H1 (cell line): Measurements from ENCODE around the gene GID4. TPM values are rescaled to one million over a fixed set of nuclear protein-coding genes. Genes with fewer than 3 reads are reported as not detected.

Experiments
- CTCF ChIA-PET: fragments of 300-600 bp; sonication (Branson Sonifier 250); formaldehyde crosslinking; loops from one replicate; lab custom pipeline; 2021; ENCODE audit not compliant: partially characterized antibody; lab: Charles Lee
- POLR2A ChIA-PET: fragments of 300-600 bp; sonication (Branson Sonifier 250); formaldehyde crosslinking; loops from one replicate; lab custom pipeline; 2021; ENCODE audit warnings: inconsistent platforms; ENCODE audit not compliant: partially characterized antibody; lab: Charles Lee
- DNase-seq, 2 experiments: peaks; one replicate each; pipeline versions ENCODE4 v3.0.0 to v3.0.0-alpha.2; 2010 to 2022; ENCODE audit warnings: low spot score in 2 of 2, low read depth in 1 of 2, mixed read lengths in 1 of 2
- FAIRE-seq: peaks from 2 replicates; lab custom pipeline; 2011; peaks lifted over from hg19 to GRCh38; lab: Jason Lieb, UNC
- H2AFZ ChIP-seq: 2 replicates; pipeline ENCODE4 v1.8.1; 2012; ENCODE audit warnings: low read length, inconsistent platforms
- H2AK5ac ChIP-seq: 2 replicates; pipeline ENCODE4 v1.6.1; 2013; ENCODE audit warnings: low read depth, low read length
- H2BK120ac ChIP-seq: replicated peaks from 2 replicates; pipeline ENCODE3; 2013; ENCODE audit warnings: low read depth, low read length, inconsistent platforms
- H2BK12ac ChIP-seq: 2 replicates; pipeline ENCODE4 v1.6.1; 2013; ENCODE audit warnings: low read depth, low read length
- H2BK15ac ChIP-seq: 2 replicates; pipeline ENCODE4 v1.6.1; 2013; ENCODE audit warnings: low read length
- H2BK20ac ChIP-seq: 2 replicates; pipeline ENCODE4 v1.6.1; 2013; ENCODE audit warnings: low read length
- H2BK5ac ChIP-seq: 2 replicates; pipeline ENCODE4 v1.6.1; 2013; ENCODE audit warnings: low read depth, low read length
- H3K14ac ChIP-seq: 2 replicates; pipeline ENCODE4 v1.6.1; 2013; ENCODE audit warnings: inconsistent platforms; ENCODE audit not compliant: insufficient read length
- H3K18ac ChIP-seq: 2 replicates; pipeline ENCODE4 v1.6.1; 2013; ENCODE audit warnings: low read length; ENCODE audit errors: extremely low read depth
- H3K23ac ChIP-seq: 2 replicates; pipeline ENCODE4 v1.6.1; 2013; ENCODE audit warnings: inconsistent platforms; ENCODE audit not compliant: insufficient read length
- H3K23me2 ChIP-seq: 2 replicates; pipeline ENCODE4 v1.6.1; 2013; ENCODE audit warnings: low read depth, low read length
- H3K27ac ChIP-seq: 2 replicates; pipeline ENCODE4 v1.6.1; 2011; ENCODE audit warnings: low read depth, low read length, inconsistent platforms
- H3K27me3 ChIP-seq, 4 experiments: replicated peaks in 1 of 4; 1 replicate in 1 of 4; 2 replicates in 3 of 4; pipeline versions ENCODE4 v1.6.1 to v1.8.1; 2011 to 2013; ENCODE audit warnings: low read length in 3 of 4, mild to moderate bottlenecking in 3 of 4, inconsistent platforms in 2 of 4, mixed read lengths in 2 of 4, moderate library complexity in 1 of 4; ENCODE audit not compliant: control insufficient read depth in 3 of 4, insufficient read depth in 3 of 4; ENCODE audit errors: extremely low read depth in 1 of 4
- H3K36me3 ChIP-seq, 4 experiments: 2 replicates each; pipeline versions ENCODE4 v1.6.1 to v1.8.1; 2011 to 2013; ENCODE audit warnings: mild to moderate bottlenecking in 4 of 4, low read length in 3 of 4, moderate library complexity in 2 of 4, control low read depth in 1 of 4, inconsistent platforms in 1 of 4; ENCODE audit not compliant: insufficient read depth in 4 of 4, control insufficient read depth in 2 of 4
- H3K4ac ChIP-seq: replicated peaks from 2 replicates; pipeline ENCODE3; 2013; ENCODE audit warnings: low read length, low read depth, mixed read lengths, inconsistent platforms; ENCODE audit not compliant: insufficient read length
- H3K4me1 ChIP-seq, 4 experiments: replicated peaks in 1 of 4; 1 replicate in 1 of 4; 2 replicates in 3 of 4; pipeline versions ENCODE4 v1.6.1 to v1.8.1; 2011 to 2013; ENCODE audit warnings: low read length in 3 of 4, inconsistent platforms in 2 of 4, mixed read lengths in 1 of 4; ENCODE audit not compliant: insufficient read depth in 4 of 4, control insufficient read depth in 3 of 4
- H3K4me2 ChIP-seq, 2 experiments: 2 replicates each; pipeline versions ENCODE4 v1.6.1 to v1.8.1; 2011 to 2013; ENCODE audit warnings: low read depth in 2 of 2, low read length in 2 of 2, control low read depth in 1 of 2, inconsistent platforms in 1 of 2, mild to moderate bottlenecking in 1 of 2; ENCODE audit not compliant: insufficient read depth in 1 of 2
- H3K4me3 ChIP-seq, 4 experiments: fragments of 200-600, 300-600 bp in 1 of 4; sonication (generic), shearing (Covaris generic), sonication (Bioruptor Twin) in 1 of 4; 2 replicates each; pipeline versions ENCODE4 v1.5.1 to v1.8.1; 2011 to 2016; ENCODE audit warnings: low read length in 4 of 4, low read depth in 3 of 4, control low read depth in 2 of 4, inconsistent platforms in 2 of 4, mild to moderate bottlenecking in 2 of 4, mixed read lengths in 1 of 4, moderate library complexity in 1 of 4; ENCODE audit not compliant: insufficient read depth in 2 of 4; ENCODE audit errors: extremely low read depth in 1 of 4
- H3K56ac ChIP-seq: replicated peaks from 2 replicates; pipeline ENCODE3; 2013; ENCODE audit warnings: low read depth, mild to moderate bottlenecking, mixed read lengths, low read length, inconsistent platforms; ENCODE audit not compliant: insufficient read length
- H3K79me1 ChIP-seq: 2 replicates; pipeline ENCODE4 v1.6.1; 2013; ENCODE audit warnings: low read depth, low read length, control low read depth
- H3K79me2 ChIP-seq, 2 experiments: 2 replicates each; pipeline versions ENCODE4 v1.6.1 to v1.8.1; 2012 to 2013; ENCODE audit warnings: low read length in 2 of 2, mild to moderate bottlenecking in 2 of 2, inconsistent platforms in 1 of 2; ENCODE audit not compliant: insufficient read depth in 2 of 2, control insufficient read depth in 1 of 2
- H3K9ac ChIP-seq, 4 experiments: replicated peaks in 1 of 4; 1 replicate in 1 of 4; 2 replicates in 3 of 4; pipeline versions ENCODE4 v1.6.1 to v1.8.1; 2011 to 2013; ENCODE audit warnings: low read depth in 3 of 4, low read length in 3 of 4, control low read depth in 2 of 4, mild to moderate bottlenecking in 2 of 4, moderate library complexity in 2 of 4, inconsistent platforms in 1 of 4; ENCODE audit errors: extremely low read depth in 1 of 4
- H3K9me3 ChIP-seq, 2 experiments: 2 replicates each; pipeline versions ENCODE4 v1.6.1 to v1.8.1; 2012 to 2013; ENCODE audit warnings: mild to moderate bottlenecking in 2 of 2, moderate library complexity in 2 of 2, control low read depth in 1 of 2, inconsistent platforms in 1 of 2, low read depth in 1 of 2, low read length in 1 of 2, mixed read lengths in 1 of 2; ENCODE audit not compliant: insufficient read depth in 2 of 2
- H4K20me1 ChIP-seq, 2 experiments: replicated peaks in 1 of 2; 2 replicates each; pipeline versions ENCODE3 to v1.8.1; 2011 to 2013; ENCODE audit warnings: inconsistent platforms in 2 of 2, low read length in 2 of 2, mild to moderate bottlenecking in 1 of 2; ENCODE audit not compliant: insufficient read depth in 2 of 2, control insufficient read depth in 1 of 2
- H4K5ac ChIP-seq: 2 replicates; pipeline ENCODE4 v1.6.1; 2013; ENCODE audit warnings: low read length, low read depth, mixed read lengths, inconsistent platforms; ENCODE audit not compliant: insufficient read length
- H4K8ac ChIP-seq: 2 replicates; pipeline ENCODE4 v1.8.0; 2013; ENCODE audit warnings: mild to moderate bottlenecking, moderate library complexity, low read length, inconsistent platforms; ENCODE audit not compliant: insufficient read depth; ENCODE audit errors: extremely low read depth
- H4K91ac ChIP-seq: replicated peaks from 2 replicates; pipeline ENCODE3; 2013; ENCODE audit warnings: low read length, mixed read lengths, inconsistent platforms; ENCODE audit not compliant: insufficient read length
- BCL11A ChIP-seq, 2 experiments: IDR thresholded peaks; one replicate each; pipeline ENCODE4 v1.6.1; 2011; ENCODE audit warnings: low read depth in 2 of 2, low read length in 2 of 2, mild to moderate bottlenecking in 2 of 2
- EZH2 ChIP-seq: fragments of 200-600 bp; sonication (generic); IDR thresholded peaks from 2 replicates; pipeline ENCODE4 v1.7.1; 2012; ENCODE audit warnings: low read depth, mild to moderate bottlenecking, moderate library complexity, low read length, inconsistent platforms; ENCODE audit not compliant: severe bottlenecking
- HDAC2 ChIP-seq, 2 experiments: fragments of 300-600 bp in 1 of 2; sonication (generic) in 1 of 2; IDR thresholded peaks; 2 replicates each; pipeline ENCODE4 v1.6.1; 2011 to 2012; ENCODE audit warnings: low read depth in 2 of 2, low read length in 2 of 2, mild to moderate bottlenecking in 2 of 2, moderate library complexity in 2 of 2, borderline replicate concordance in 1 of 2, inconsistent platforms in 1 of 2
- KDM5A ChIP-seq: fragments of 200-600 bp; IDR thresholded peaks from 2 replicates; pipeline ENCODE4 v1.7.1; 2012; ENCODE audit warnings: mild to moderate bottlenecking, low read length, inconsistent platforms, mixed read lengths
- POLR2A ChIP-seq, 2 experiments: IDR thresholded peaks; 1 replicate in 1 of 2; 2 replicates in 1 of 2; pipeline ENCODE4 v1.6.1; 2011; ENCODE audit warnings: low read depth in 2 of 2, low read length in 2 of 2, mild to moderate bottlenecking in 2 of 2; ENCODE audit errors: control extremely low read depth in 1 of 2
- WGBS, 2 experiments: shearing (Covaris generic) in 1 of 2; methylation state at CpG; one replicate each; pipeline versions ENCODE4 v1.1.6 to v1.1.7; 2013 to 2015; ENCODE audit warnings: low lambda C conversion rate in 2 of 2, mixed read lengths in 2 of 2, inconsistent platforms in 1 of 2, low coverage in 1 of 2, missing lambda C conversion rate in 1 of 2; ENCODE audit not compliant: insufficient replicate concordance in 2 of 2, insufficient coverage in 1 of 2, insufficient read length in 1 of 2; ENCODE audit errors: extremely low coverage in 1 of 2, missing lambda C conversion rate in 1 of 2; 5-methylcytosine and 5-hydroxymethylcytosine counted together
- polyA plus RNA-seq, 7 experiments: library from polyadenylated mRNA; depleted of rRNA in 3 of 7; stranded (reverse) in 5 of 7; unstranded in 2 of 7; fragments of >200 nt in 5 of 7; fragments of 200-250 nt in 2 of 7; gene quantifications; 1 replicate in 5 of 7; 2 replicates in 1 of 7; 4 replicates in 1 of 7; pipeline versions ENCODE4 v1.2.1 to v1.2.3, GENCODE V29; 2011 to 2013; ENCODE audit warnings: missing spikeins in 2 of 7, mixed read lengths in 2 of 7
- total RNA-seq: library from RNA; stranded (reverse); fragmentation: NEBNext Ultra II Directional; extraction: Animal tissue kit (Norgen Biotek cat#: 25700); gene quantifications from 2 replicates; pipeline ENCODE4 v1.2.1, GENCODE V29; 2021

Gene GID4
- total and polyA plus RNA-seq, 2 of the 8 experiments (the other 6 are each of a cell fraction or from before 2014, with no cell fraction given) = 5.6 to 15.0 TPM

GRCh38 chr17:18105595-18105994 lies 66.4 kb downstream of the GID4 start:
- no peak overlapping the region for H3K23ac ChIP-seq
- H3K4me2 ChIP-seq = no peak overlapping the region
- FAIRE-seq = no peak
- no peaks in the 10 kb centered on the region for H3K4me1 ChIP-seq
- no peak overlapping the region for H3K9ac ChIP-seq
- H2BK15ac ChIP-seq = no peak overlapping the region
- H2BK5ac ChIP-seq = no peak overlapping the region
- no peaks in the 10 kb centered on the region for H3K23me2 ChIP-seq
- H3K27me3 ChIP-seq = no peaks in the 10 kb centered on the region
- H2AFZ ChIP-seq = no peak overlapping the region
- no peak overlapping the region for H4K5ac ChIP-seq
- ChIA-PET CTCF (no interaction called here), POLR2A (interaction anchor here (3.3 kb wide), 1 partner anchor 9 kb away, joined by 17 read pairs; no protein-coding TSS in a partner anchor)
- no peaks in the 10 kb centered on the region for H3K9me3 ChIP-seq
- H3K79me1 ChIP-seq = no peaks in the 10 kb centered on the region
- peaks cover 4 to 9% of the 10 kb centered on the region in 2 experiments for H4K20me1 ChIP-seq
- H4K8ac ChIP-seq = no peak overlapping the region
- no peak overlapping the region for H3K56ac ChIP-seq
- H3K4me3 ChIP-seq = no peak overlapping the region
- no peak overlapping the region for H2AK5ac ChIP-seq
- no peaks in the 10 kb centered on the region for H3K79me2 ChIP-seq
- H3K27ac ChIP-seq = no peak overlapping the region
- H2BK20ac ChIP-seq = no peak overlapping the region
- H3K14ac ChIP-seq = no peak overlapping the region
- H3K36me3 ChIP-seq = peaks cover 2 to 19% (median 6%) of the 10 kb centered on the region in 4 experiments; a peak in 4 of 8 replicates
- H3K4ac ChIP-seq = no peak overlapping the region
- H2BK120ac ChIP-seq = no peak overlapping the region
- 90% methylated on average over 6 of the region's 6 CpGs; no CpG with 5 or more reads in 1 of the 2 experiments for WGBS, 2 experiments
- no peak overlapping the region for H3K18ac ChIP-seq
- no peak for DNase-seq
- no peak overlapping the region for H2BK12ac ChIP-seq
- no peak overlapping the region for H4K91ac ChIP-seq
- TF ChIP-seq EZH2 (no peak), HDAC2 (IDR thresholded peaks at IDR 0.05; ENCODE audit: borderline replicate concordance in 1 of 2, low read depth in 2 of 2, low read length in 2 of 2) (no peak), KDM5A (no peak), POLR2A (IDR thresholded peaks at IDR 0.05; ENCODE audit: control extremely low read depth in 1 of 2, low read depth in 2 of 2, low read length in 2 of 2) (no peak), BCL11A (IDR thresholded peaks at IDR 0.05; ENCODE audit: low read depth in 2 of 2, low read length in 2 of 2) (no peak)
